Uterus (tissue), 4 donors: ENCODE data around the gene LIMS2. TPM values are rescaled to one million over a fixed set of nuclear protein-coding genes. Genes with fewer than 3 reads are reported as not detected.

Experiments
- DNase-seq, 2 donors: peaks; one replicate each; pipeline ENCODE4 v3.0.0-alpha.2; 2019 to 2020
- H3K27ac ChIP-seq, 2 donors: fragments of 200-600 bp; sonication (generic); 1 replicate in 1 of 2; 2 replicates in 1 of 2; pipeline ENCODE4 v1.5.1; 2016 to 2018
- H3K27me3 ChIP-seq, 2 donors: fragments of 200-600 bp; sonication (generic); one replicate each; pipeline ENCODE4 v1.5.1; 2018 to 2019; ENCODE audit warnings: control low read depth in 1 of 2
- H3K36me3 ChIP-seq, 2 donors: fragments of 200-600 bp; sonication (generic); one replicate each; pipeline ENCODE4 v1.5.1; 2019; ENCODE audit warnings: control low read depth in 1 of 2
- H3K4me1 ChIP-seq, 2 donors: fragments of 200-600 bp; sonication (generic); one replicate each; pipeline ENCODE4 v1.5.1; 2018 to 2019; ENCODE audit warnings: control low read depth in 1 of 2
- H3K4me3 ChIP-seq, 2 donors: fragments of 200-600 bp; sonication (generic); 1 replicate in 1 of 2; 2 replicates in 1 of 2; pipeline ENCODE4 v1.5.1; 2018 to 2019; ENCODE audit warnings: mild to moderate bottlenecking in 1 of 2
- H3K9me3 ChIP-seq, 2 donors: fragments of 200-600 bp; sonication (generic); one replicate each; pipeline ENCODE4 v1.5.1; 2019; ENCODE audit warnings: control low read depth in 1 of 2
- POLR2A ChIP-seq, 2 donors: fragments of 450-650 bp; IDR thresholded peaks; one replicate each; pipeline ENCODE4 v1.6.1; 2016; ENCODE audit warnings: antibody characterized with exemption in 2 of 2, mild to moderate bottlenecking in 1 of 2, moderate library complexity in 1 of 2
- intact Hi-C: fragments of 100-400 bp; cut with DNase I; formaldehyde crosslinking; loops from one replicate; pipeline ENCODE4 v1.15.1; 2023; ENCODE audit warnings: low total_unique reads
- total RNA-seq, 4 donors: library from RNA; depleted of rRNA in 3 of 4; stranded (reverse); fragments of >200 nt in 3 of 4; gene quantifications; one replicate each; pipeline versions ENCODE4 v1.1.0 to v1.2.4, GENCODE V29; 2014 to 2023
- TF ChIP-seq, protein P1 (sequence below), 4 experiments: fragments of 200-600 bp in 2 of 4; fragments of 450-650 bp in 2 of 4; sonication (generic) in 2 of 4; IDR thresholded peaks; one replicate each; pipeline ENCODE4 v1.5.1; 2016 to 2019; ENCODE audit warnings: antibody characterized with exemption in 4 of 4, mild to moderate bottlenecking in 2 of 4, moderate library complexity in 1 of 4
- donor health status: DM: yes; HTN: yes; CAD: no.

LIMS2 gene
- total RNA-seq, 4 donors from 2014 or later, result 15.8 to 298 (median 66.2) TPM

DNA sequence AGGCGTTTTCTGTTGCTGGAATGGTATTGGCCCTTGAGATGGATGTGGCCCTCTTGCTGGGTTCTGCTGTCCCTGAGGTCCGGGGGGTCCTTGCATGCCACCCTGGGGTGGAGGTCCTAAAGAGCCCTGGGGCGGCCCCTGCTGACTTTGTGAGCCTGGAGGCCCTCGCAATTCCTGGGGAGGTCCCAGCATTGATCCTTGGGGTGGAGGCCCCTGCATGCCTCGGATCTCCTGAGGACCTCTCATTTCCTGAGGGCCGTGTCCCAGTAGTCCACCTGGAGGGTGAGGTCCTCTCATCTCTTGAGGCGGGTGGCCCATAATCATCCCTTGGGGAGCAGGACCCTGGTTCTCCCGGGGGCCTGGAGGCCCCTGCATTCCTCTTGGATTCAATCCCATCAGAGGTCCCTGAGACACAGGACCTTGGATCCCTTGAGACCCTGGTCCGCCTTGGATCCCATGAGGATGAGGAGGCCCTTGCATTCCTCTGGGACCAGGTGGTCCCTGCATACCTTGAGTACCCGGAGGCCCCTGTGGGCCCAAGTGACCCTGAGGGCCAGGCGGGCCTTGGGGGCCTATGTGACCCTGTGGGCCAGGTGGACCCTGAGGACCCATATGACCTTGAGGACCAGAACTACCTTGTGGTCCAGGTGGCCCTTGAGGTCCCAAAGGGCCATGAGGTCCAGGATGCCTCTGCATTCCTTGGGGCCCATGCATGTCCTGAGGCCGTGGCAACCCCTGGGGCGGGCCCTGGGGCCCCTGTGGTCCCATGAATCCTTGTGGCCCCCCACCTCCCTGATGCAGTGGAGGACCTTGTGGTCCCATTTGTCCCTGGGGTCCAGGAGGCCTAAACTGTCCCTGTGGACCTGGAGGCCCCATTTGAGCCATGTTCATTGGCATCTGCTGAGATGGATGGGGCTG lies 44.2 kb upstream of the LIMS2 start:
- Histone ChIP-seq H3K27me3 (no peaks in the 10 kb centered on the region), H3K27ac (no peak overlapping the region), H3K4me3 (no peak overlapping the region), H3K36me3 (no peaks in the 10 kb centered on the region), H3K4me1 (no peaks in the 10 kb centered on the region), H3K9me3 (no peaks in the 10 kb centered on the region)
- no peak for DNase-seq
- no peak for TF ChIP-seq POLR2A (IDR thresholded peaks at IDR 0.05)
- TF ChIP-seq, protein P1, sequence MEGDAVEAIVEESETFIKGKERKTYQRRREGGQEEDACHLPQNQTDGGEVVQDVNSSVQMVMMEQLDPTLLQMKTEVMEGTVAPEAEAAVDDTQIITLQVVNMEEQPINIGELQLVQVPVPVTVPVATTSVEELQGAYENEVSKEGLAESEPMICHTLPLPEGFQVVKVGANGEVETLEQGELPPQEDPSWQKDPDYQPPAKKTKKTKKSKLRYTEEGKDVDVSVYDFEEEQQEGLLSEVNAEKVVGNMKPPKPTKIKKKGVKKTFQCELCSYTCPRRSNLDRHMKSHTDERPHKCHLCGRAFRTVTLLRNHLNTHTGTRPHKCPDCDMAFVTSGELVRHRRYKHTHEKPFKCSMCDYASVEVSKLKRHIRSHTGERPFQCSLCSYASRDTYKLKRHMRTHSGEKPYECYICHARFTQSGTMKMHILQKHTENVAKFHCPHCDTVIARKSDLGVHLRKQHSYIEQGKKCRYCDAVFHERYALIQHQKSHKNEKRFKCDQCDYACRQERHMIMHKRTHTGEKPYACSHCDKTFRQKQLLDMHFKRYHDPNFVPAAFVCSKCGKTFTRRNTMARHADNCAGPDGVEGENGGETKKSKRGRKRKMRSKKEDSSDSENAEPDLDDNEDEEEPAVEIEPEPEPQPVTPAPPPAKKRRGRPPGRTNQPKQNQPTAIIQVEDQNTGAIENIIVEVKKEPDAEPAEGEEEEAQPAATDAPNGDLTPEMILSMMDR (IDR thresholded peaks at IDR 0.05), result no peak
- intact Hi-C loops, result no loop called here

- H3K36me3 ChIP-seq, result no peaks in the 10 kb centered on the region
Observed at GRCh38 chr2:127718271-127718670, 42.9 kb upstream of the LIMS2 start.

DNA sequence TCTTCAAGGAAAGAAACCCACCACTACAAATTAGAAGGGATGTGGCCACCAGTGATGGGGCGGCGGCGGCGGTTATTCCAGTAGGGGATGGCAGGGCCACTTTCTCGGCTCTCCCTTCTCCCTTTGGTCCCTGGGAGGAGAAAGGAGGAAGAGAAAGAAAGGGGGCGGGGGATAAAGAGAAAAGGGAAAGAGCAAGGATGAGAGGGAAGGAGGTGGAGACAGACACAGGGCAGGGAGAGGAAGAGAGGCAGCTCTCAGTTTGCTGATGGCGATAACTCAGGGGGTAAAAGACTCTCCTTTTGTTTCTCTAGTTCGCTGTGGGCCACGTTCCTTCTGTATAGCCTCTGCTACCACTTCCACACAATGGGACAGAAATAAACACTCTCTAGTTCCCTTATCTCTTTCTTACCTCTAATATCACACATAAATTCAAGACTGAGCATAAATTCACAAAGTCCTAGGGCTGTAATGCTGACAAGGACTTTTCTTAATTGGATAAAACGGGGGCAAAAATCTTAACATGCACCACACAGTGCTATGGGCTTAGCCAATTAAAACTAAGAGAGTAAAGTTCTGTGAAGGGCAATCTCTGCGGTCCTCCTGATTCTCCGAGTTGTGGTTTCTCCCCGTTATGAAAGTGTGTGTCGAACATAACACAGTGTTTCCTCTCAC lies 40.6 kb upstream of the LIMS2 start:
- H3K4me3 ChIP-seq, result no peak overlapping the region
- no peak overlapping the region for H3K27ac ChIP-seq
- no peaks in the 10 kb centered on the region for H3K36me3 ChIP-seq
- intact Hi-C loops, result no loop called here
- H3K9me3 ChIP-seq, result no peaks in the 10 kb centered on the region
- H3K4me1 ChIP-seq, result no peaks in the 10 kb centered on the region
- TF ChIP-seq POLR2A (IDR thresholded peaks at IDR 0.05), result no peak
- TF ChIP-seq, protein P1 (IDR thresholded peaks at IDR 0.05), result no peak
- DNase-seq, result no peak
- H3K27me3 ChIP-seq, result no peaks in the 10 kb centered on the region

More at GRCh38 chr2:127718271-127718670, 42.9 kb upstream of the LIMS2 start:
- Histone ChIP-seq H3K4me3 (no peak overlapping the region), H3K27me3 (no peaks in the 10 kb centered on the region), H3K27ac (no peak overlapping the region), H3K4me1 (no peaks in the 10 kb centered on the region), H3K9me3 (no peaks in the 10 kb centered on the region)
- DNase-seq, result no peak
- no peak for TF ChIP-seq POLR2A (IDR thresholded peaks at IDR 0.05)
- TF ChIP-seq, protein P1 (IDR thresholded peaks at IDR 0.05), result no peak
- intact Hi-C loops, result no loop called here

- Histone ChIP-seq H3K9me3 (no peaks in the 10 kb centered on the region), H3K27ac (no peak overlapping the region), H3K4me1 (no peaks in the 10 kb centered on the region), H3K27me3 (no peaks in the 10 kb centered on the region), H3K36me3 (no peaks in the 10 kb centered on the region), H3K4me3 (no peak overlapping the region)
- no peak for TF ChIP-seq POLR2A (IDR thresholded peaks at IDR 0.05)
- TF ChIP-seq, protein P1 (IDR thresholded peaks at IDR 0.05), result no peak
- intact Hi-C loops, result no loop called here
- no peak for DNase-seq
Observed at GRCh38 chr2:127713562-127713961, 38.2 kb upstream of the LIMS2 start.

DNA sequence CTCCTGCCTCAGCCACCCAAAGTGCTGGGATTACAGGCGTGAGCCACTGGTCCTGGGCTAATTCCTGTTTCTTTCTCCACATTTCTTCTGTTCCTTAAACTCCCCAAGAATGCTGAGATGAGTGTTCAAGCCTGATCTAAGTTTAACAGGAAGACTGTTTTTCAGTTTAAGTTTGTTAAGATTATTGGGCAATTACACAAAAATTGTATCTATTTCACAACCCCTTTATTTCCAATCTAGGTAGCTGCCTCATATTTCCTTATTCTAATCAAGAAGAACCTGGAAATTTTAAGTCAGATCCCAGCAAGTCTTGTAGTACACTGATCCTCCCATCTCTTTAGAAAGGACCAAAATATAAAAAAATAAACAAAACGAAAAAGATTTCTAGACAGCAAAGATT lies 37.7 kb upstream of the LIMS2 start:
- Histone ChIP-seq H3K4me1 (no peaks in the 10 kb centered on the region), H3K4me3 (no peak overlapping the region), H3K9me3 (no peaks in the 10 kb centered on the region), H3K36me3 (no peaks in the 10 kb centered on the region), H3K27ac (no peak overlapping the region), H3K27me3 (no peaks in the 10 kb centered on the region)
- intact Hi-C loops, result no loop called here
- no peak for TF ChIP-seq POLR2A (IDR thresholded peaks at IDR 0.05)
- TF ChIP-seq, protein P1 (IDR thresholded peaks at IDR 0.05), result no peak
- no peak for DNase-seq
